Lower leg skin (tissue), 3 donors: ENCODE results near the gene TMPRSS6.

Source experiments
- CTCF ChIP-seq, 3 donors: fragments of 450-650 bp; IDR thresholded peaks; one replicate each; pipeline ENCODE4 v1.5.1; 2016; ENCODE audit warnings: antibody characterized with exemption in 3 of 3, mild to moderate bottlenecking in 3 of 3, moderate library complexity in 2 of 3
- POLR2A ChIP-seq, 2 donors: fragments of 450-650 bp; IDR thresholded peaks; one replicate each; pipeline ENCODE4 v1.6.1; 2016 to 2017; ENCODE audit warnings: antibody characterized with exemption in 2 of 2, mild to moderate bottlenecking in 1 of 2, moderate library complexity in 1 of 2

- TF ChIP-seq POLR2A (IDR thresholded peaks at IDR 0.05), result no peak
- TF ChIP-seq CTCF (IDR thresholded peaks at IDR 0.05), result no peak
These were observed 60.3 kb downstream of the TMPRSS6 start for GRCh38 chr22:37049224-37049623.
